HCEC 1CT (cell line): ENCODE results near the gene ZBTB16.
A peak's percentile ranks its signal among the peaks of the same experiment; 100 is the strongest.

ENCODE experiments used
- DNase-seq: peaks from one replicate; pipeline ENCODE4 v3.0.0-alpha.2; 2017

ZBTB16 gene

DNA sequence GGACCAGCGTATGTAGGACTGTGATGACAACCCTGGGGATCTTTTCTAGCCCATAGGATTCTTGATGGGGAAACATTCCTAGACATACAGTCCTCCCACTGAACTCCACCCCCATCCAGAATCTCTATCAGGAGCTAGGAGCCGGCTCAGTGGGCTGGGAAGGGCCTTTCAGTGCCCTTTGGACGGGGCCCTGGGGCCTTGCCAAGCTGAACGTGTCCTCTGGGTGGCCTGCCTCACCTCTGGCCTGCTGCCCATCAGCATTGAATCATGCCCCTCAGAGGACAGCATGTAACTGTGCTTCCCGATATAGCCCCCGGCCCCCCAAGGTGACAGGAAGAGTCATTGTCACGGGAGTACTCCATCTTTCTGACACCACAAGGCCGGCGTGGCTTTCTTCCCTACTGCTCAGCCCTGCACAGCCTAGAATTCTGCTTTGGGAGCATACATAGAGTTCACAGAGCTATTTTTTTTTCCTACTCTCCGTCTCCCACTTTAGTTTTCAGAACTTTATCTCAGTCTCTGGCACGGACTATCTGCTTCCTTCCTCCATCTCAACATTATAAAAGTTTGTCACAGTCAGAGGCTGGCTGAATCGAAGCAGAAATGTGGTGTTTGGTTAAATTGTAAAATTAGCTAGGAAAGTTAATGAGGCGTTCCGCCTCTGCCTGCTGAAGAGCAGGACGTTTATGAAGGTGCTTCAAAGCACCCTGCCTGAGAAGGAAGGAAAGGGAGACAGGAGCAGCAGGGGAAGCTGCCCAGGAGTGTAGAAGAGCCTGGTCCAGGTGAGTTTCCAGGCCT, 111.9 kb downstream of the ZBTB16 start:
- DNase-seq = no peak

- no peak for DNase-seq
Measured at GRCh38 chr11:114172055-114172861, 112.7 kb downstream of the ZBTB16 start.

GRCh38 chr11:114172871-114173444, 113.4 kb downstream of the ZBTB16 start:
- no peak for DNase-seq

GRCh38 chr11:114173843-114174242, 114.3 kb downstream of the ZBTB16 start:
- no peak for DNase-seq

DNA sequence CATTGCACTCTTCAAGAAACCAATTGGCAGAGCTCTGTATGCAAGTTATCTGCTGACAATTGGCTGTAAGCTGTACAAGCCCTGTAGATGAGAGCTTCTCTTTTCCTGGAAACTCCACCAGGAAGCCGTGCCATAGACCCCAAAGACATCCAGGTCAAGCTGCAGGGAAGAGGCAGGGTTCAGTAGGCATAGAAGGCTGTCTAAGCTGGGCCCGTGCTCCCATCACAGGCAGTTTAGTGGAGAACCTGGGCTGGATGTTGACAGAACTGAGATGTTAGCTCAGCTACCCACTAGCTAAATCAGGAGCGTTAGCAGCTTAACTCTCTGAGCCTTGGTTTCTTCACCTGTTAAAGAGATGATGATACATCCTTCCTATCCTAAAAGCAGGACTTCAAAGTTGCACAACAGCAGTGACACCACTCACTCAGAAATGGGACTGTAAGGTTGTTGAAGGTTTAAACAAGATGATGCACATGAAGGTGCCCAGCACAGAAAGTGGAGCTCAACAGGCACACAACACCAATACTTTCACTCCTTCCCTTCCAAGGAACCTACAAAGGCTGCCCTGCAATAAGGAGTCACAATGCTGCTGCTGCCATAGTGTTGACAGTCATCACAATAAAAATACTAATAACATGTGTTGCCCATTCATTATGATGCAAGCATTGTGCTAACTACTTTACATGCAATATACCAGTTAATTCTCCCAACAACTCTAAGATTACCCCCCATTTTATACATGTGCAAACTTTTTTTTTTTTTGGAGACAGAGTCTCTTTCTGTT, 115.4 kb downstream of the ZBTB16 start:
- DNase-seq = no peak

- no peak for DNase-seq
Measured at GRCh38 chr11:114175706-114176105, 116.2 kb downstream of the ZBTB16 start.

DNA sequence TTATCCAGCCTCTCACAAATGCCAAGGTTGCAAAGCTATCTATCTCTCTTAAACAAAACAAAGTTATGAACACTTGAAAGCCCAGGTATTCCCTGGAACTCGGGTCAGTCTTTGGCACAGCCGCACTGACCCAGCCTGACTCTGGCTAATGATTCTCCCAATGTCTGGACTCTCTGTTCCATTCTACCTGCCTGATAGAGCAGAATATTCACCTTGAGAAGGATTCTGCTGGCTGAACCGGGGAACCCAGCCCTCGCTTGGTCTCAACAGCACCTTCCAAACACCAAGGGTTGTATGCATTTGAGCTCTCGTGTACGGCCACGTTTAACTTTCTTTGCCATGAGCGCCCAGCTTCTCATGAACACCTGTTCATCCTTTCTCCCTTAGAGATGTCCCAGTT, 116.8 kb downstream of the ZBTB16 start:
- DNase-seq = no peak

DNA sequence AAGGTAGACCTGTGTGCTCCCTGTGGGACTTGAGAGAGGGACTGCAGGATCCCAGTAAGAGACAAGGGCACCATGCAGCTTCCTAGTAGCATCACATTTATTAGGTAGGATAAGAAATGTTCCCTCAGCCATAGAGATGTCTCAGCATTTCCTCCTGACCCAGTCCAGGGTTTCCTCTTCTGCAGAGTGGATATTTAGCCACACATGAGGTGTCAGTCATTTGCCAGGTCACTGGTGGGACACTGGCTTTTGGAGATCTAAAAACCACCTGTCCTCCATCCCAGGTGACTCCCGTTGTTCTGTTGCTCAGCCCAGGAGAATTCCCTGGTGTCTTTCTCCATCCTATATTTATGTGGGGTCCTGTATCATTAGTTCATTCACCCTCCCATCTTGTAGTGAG, 119.1 kb downstream of the ZBTB16 start:
- DNase-seq = no peak

DNA sequence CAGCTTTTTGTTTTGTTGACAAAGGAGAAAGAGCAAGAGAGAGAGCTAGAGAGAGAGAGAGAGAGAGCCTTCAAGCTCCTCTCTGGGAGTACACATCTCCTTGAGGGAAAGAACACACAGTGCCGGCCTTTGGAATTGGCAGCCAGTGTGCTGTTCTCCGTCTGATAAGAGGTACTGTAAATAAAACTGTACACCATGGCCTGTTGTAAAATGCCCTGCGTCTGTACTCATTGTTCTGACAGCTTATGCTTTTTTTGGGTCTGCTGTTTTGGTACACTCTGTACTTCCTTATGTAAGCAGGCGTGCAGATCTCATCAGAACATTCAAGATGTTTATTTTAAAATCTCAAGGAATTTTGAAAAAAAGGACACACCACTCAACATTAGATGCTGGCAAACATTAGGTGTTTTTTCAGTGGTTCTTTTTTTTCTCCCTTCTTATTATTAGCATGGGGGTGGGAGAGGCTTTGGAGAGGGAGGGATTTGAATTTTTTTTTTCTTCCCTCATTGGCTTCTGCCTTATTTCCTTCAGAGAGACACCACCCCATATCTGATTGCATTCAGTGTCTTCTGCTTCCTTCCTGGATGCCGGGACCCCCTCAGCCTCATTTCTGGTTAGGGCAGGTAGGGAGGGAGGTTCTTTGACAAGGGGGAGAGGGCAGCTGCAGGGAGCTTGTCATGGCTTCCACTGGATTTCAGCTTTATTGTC, 119.9 kb downstream of the ZBTB16 start:
- peak; percentile 92 for DNase-seq

GRCh38 chr11:114180301-114181055, 121.0 kb downstream of the ZBTB16 start:
- DNase-seq = peak; percentile 47

DNA sequence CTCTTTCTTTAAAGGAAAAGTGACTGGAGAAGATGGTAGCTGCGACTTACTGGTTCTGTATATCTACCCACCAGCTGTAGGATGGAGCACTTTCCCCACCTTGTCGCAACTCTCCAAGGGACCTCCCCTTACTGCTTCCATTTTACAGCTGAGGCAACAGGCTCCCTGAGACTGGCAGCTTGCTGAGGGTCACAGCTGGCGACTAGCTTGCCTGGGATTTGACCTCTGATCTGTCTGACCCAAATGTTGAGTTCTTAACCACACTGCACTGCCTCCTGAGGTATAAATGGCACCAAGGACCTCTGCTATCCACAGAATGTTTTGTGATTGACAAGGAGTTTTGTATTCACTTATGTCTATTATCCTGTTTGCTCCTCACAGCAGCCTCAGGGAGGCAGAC, 121.7 kb downstream of the ZBTB16 start:
- DNase-seq = no peak

DNA sequence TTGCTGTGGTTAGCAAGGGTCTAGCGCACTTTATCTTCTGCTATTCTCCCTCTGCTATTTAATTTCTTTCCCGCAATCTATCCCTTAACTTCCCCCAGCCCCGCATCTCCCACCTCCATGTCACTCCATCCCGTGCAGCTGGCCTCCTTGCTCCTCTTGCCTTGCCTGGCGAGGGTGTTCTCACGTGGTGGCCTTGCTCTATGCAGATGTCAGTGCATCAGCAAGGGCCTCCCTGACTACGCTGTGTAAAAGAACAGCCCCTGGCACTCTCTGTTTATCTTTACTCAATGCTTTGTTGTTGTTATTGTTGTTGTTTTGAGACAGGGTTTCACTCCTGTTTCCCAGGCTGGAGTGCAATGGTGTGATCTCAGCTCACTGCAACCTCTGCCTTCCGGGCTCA, 122.2 kb downstream of the ZBTB16 start:
- DNase-seq = no peak

DNA sequence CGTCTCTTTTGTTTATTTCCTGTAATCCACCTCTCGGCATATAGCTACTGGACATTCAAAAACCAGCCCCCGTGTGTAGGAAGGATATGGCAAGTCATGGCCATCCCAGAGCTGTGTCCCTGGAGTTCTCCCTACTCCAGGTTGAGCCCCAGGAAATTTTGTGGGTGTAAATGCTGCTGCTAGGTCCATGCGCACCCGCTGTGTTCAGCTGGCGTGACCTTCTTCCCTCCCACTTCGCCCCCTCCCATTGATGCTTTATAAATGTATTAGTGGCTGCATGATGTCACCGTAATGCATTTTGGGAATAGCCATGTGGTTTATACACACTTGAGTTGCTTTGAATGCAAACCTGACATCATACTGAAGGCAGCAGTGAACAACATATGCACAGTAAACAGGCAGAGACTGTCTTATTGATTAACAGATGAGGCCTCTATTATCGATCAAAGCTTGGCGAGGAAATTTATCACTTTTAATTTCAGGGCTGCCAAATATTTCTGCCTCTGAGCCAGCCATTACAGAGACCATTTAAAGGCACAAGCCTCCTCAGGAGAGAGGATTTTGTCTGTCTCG, 123.0 kb downstream of the ZBTB16 start:
- DNase-seq = no peak

DNA sequence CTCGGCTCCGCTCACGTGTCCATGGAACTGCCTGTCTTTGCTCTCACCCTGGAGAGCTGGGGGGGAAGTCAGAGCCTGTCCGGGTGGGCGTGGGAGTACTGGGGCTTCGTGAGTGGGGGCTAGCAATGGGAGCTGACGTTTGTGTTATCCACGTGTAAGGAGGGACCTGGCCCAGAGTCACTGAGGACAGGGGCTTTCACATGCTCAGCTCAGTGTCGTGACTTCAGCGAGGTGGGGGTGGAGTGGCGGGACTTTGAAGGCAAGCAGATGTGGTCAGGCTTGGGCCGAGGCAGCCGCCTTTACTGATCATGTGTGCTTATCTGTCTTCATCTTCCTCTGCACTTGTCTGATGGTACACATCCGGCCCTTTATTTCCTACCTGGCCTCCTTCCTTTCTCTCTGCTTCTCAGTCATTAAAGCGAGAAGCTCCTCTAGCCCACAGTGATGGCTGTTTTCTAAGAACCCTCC, 123.6 kb downstream of the ZBTB16 start:
- no peak for DNase-seq

DNA sequence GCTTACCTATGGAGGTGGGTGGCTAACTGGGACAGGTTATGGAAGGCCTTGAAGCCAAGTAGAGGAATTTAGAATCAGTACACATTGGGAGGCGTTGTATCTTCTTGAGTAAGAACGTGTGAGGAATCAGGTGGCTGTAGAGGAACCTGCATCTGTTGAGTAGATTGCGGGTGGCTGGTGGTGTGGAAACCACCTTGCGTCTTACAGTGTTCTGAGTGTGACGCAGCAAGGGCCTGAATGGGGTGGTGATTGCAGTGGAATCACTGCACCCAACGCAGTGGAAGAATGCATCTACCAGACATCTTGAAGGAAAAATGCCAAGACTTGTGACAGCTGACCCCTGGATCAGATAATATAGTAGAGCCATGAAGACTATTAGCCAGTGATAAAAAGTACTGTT, 125.9 kb downstream of the ZBTB16 start:
- DNase-seq = no peak

- no peak for DNase-seq
Measured at GRCh38 chr11:114187173-114187572, 127.7 kb downstream of the ZBTB16 start.

- DNase-seq = no peak
Measured at GRCh38 chr11:114188851-114189570, 129.5 kb downstream of the ZBTB16 start.

GRCh38 chr11:114190630-114191029, 131.1 kb downstream of the ZBTB16 start:
- DNase-seq = no peak

- DNase-seq = no peak
Measured at GRCh38 chr11:114191893-114192292, 132.4 kb downstream of the ZBTB16 start.

- DNase-seq = peak; percentile 32
Measured at GRCh38 chr11:114192841-114193389, 133.4 kb downstream of the ZBTB16 start.
